Stimulated activated CD4-positive, alpha-beta T cell treated with anti-CD3 and anti-CD28 coated beads, Interleukin-1b, Interleukin-23, amount 100 ng/mL, for 48 hours (primary cell): ENCODE results near the gene TUG1.

ENCODE experiments used
- DNase-seq: peaks from one replicate; pipeline ENCODE4 v3.0.0-alpha.2; 2020

Gene TUG1

DNA sequence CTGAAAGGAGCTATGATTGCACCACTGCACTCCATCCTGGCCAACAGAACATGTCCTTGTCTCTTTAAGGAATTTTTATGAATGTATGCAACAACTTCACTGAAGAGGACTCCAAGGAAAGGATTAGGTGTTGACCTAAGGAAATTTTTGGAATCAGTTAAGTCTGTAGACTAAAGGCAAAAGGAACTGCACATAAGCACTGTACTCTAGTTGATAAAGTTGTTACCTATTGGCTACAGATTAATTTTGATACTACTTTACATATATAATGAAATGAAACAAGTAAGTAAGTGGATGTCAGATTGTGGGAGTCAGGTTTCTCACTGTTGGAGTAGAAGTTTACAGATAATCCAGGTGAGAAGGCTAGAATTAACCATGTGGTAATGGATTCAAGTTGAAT lies 36.5 kb downstream of the TUG1 start:
- no peak for DNase-seq

DNA sequence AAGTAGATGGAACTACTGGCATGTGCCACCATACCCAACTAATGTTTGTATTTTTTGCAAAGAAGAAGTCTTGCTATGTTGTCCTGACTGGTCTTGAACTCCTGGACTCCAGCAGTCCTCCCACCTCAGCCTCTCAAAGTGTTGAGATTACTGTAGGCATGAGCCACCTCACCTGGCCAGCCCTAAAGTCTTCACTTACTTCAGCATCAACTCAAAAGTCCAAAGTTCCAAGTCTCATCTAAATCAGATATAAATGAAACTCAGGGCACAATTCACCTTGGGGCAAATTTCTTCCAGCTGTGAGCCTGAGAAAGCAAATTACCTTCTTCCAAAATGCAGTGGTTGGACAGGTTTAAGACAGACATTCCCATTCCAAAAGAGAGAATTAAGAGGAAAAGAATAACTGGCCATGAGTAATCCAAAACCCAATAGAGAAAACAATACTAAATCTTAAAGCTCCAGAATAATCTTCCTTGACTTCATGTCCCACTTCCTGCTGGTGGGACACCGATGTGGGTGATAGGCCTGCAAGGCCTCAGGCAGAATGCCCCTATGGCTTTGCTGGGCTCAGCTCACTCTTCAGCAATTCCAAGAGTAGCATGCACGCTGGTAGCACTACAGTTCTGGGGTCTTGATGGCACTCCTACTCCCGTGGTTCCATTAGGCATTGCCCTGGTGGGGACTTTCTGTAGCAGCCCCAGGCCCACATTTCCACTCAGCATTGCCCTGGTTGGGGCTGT lies 50.3 kb downstream of the TUG1 start:
- no peak for DNase-seq

DNA sequence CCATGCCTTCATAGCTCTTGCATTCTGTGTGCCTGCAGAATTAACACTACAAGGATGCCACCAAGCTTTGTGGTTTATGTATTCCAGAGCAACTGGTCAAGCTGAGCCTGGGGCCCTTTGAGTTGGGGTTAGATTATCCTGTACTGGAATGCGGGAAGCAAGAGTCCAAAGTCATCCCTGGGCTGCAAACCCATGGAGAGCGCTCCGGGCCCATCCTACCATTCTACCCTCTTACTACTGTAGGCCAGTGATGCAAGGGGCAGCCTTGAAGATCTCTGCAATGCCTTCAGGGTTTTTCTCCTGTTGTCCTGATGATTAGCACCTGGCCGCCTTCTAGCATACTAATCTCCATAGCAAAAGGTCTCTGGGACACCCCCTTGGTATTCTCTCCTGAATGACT lies 51.3 kb downstream of the TUG1 start:
- no peak for DNase-seq

- no peak for DNase-seq
These were observed 53.5 kb downstream of the TUG1 start for GRCh38 chr22:31022516-31022915.
